Measurements from ENCODE around the gene CTNND2.

GRCh38 chr5:11415751-11416150, 488.5 kb downstream of the CTNND2 start:
- TF ChIP-seq, protein P1, sequence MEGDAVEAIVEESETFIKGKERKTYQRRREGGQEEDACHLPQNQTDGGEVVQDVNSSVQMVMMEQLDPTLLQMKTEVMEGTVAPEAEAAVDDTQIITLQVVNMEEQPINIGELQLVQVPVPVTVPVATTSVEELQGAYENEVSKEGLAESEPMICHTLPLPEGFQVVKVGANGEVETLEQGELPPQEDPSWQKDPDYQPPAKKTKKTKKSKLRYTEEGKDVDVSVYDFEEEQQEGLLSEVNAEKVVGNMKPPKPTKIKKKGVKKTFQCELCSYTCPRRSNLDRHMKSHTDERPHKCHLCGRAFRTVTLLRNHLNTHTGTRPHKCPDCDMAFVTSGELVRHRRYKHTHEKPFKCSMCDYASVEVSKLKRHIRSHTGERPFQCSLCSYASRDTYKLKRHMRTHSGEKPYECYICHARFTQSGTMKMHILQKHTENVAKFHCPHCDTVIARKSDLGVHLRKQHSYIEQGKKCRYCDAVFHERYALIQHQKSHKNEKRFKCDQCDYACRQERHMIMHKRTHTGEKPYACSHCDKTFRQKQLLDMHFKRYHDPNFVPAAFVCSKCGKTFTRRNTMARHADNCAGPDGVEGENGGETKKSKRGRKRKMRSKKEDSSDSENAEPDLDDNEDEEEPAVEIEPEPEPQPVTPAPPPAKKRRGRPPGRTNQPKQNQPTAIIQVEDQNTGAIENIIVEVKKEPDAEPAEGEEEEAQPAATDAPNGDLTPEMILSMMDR (IDR thresholded peaks at IDR 0.05 in 4 of 5, conservative IDR thresholded peaks at IDR 0.05 in 1 of 5): no peak
- TF ChIP-seq POLR2A (IDR thresholded peaks at IDR 0.05): no peak
